HG02970 (cell line): ENCODE data around the gene RFPL1.
"Not testable (repeated sequence)": the region's sequence is repeated elsewhere in the genome, so short reads cannot be mapped to it uniquely, and the experiment has no call there.

Experiments
- ATAC-seq: cut with Tn5 transposase; IDR thresholded peaks from one replicate; pipeline ENCODE4 v1.9.1; 2021; ENCODE audit warnings: mild to moderate bottlenecking, moderate library complexity, moderate number of reproducible peaks; ENCODE audit not compliant: unreplicated experiment, low FRiP score

Gene RFPL1

DNA sequence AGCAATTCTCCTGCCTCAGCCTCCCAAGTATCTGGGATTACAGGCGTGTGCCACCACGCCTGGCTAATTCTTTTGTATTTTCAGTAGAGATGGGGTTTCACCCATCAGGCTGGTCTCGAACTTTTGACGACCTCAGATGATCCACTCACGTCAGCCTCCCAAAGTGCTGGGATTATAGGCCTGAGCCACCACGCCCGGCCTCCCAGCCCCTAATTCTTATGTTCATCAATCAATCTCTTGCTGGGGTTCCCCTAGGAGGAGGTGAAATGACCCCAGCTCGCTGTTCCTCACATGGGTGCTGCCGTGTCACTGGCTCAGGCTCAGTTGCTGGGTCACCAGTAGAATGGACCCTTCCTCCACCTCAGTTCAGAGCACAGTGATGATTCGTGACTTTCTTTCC, at the start of gene RFPL1:
Gene RFPL1, plus strand, starts transcription at position 301 of the 400 bp plus-strand sequence.
- not testable (repeated sequence) for ATAC-seq

DNA sequence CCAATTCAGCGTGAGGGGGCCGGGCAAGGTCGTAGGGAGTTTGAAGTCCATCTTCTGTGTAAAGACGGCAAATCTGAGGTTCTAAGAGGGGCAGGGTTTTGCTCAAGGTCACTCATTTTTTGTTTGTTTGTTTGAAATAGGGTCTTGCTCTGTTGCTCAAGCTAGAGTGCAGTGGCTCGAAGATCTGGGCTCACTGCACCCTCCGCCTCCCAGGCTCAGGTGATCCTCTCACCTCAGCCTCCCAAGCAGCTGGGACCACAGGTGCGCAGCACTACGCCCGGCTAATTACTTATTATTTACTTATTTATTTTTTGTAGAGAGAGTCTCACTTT, 49.7 kb upstream of the RFPL1 start:
- peak; percentile 7 for ATAC-seq

DNA sequence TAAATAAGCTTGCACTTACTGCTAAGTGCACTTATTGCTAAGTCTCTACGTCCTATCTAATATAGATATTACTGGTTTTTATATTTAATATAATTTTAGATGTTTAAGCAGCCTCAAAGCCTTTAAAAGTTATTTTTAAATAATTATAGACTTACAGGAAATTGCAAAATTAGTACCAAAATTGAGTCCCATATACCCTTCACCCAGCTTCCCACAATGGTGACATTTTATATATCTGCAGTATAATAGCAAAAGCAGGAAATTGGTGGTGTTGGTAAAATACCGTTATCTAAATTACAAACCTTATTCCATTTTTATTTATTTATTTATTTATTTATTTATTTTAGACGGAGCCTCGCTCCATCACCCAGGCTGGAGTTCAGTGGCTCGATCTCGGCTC, 48.1 kb upstream of the RFPL1 start:
- ATAC-seq = no peak

DNA sequence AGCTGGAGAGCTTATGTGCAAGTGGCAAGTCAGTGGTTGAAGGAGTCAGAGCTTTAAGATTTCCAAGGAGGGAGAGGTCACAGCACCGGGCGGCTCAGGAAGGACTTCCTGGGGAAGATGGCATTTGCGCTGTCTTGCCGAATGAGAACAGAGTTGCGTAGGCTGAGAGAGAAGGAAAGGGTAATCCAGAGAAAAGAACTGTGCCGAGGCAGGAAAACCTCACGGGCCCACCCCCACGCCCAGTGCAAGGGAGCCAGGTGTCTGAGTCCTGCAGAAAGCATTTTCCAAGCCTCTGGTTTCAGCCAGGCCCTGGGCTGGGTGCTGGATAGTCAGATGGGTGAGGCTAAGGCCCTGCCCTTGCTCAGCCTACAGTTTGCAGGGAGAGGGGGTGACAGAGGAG, 46.8 kb upstream of the RFPL1 start:
- no peak for ATAC-seq

DNA sequence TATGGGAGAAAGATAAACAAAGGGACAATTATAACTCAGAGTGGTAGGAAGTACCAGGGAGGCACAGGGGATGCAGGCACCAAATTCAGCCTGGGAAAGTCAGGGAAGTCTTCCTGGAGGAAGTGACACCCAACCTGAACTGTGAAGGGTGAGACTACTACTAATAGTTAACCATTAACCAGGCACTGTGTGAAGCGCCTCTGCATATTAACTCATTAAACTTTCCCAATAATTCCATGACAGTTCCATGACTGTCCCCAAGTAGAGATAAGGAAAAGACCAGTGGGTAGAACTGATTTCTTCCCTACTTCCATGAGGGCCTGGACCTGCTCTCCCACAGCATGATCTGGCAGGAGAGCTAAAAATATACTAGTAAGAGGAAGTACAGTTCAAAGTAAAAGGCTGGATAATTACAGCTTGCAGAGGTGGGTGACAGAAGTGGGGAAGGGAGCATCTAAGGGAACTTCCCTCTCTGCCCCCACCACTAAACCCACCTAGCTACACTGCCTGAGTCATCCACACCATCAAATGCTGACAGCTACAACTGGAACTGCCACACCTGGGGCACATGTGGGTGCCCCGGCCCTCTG, 45.3 kb upstream of the RFPL1 start:
- ATAC-seq = no peak

DNA sequence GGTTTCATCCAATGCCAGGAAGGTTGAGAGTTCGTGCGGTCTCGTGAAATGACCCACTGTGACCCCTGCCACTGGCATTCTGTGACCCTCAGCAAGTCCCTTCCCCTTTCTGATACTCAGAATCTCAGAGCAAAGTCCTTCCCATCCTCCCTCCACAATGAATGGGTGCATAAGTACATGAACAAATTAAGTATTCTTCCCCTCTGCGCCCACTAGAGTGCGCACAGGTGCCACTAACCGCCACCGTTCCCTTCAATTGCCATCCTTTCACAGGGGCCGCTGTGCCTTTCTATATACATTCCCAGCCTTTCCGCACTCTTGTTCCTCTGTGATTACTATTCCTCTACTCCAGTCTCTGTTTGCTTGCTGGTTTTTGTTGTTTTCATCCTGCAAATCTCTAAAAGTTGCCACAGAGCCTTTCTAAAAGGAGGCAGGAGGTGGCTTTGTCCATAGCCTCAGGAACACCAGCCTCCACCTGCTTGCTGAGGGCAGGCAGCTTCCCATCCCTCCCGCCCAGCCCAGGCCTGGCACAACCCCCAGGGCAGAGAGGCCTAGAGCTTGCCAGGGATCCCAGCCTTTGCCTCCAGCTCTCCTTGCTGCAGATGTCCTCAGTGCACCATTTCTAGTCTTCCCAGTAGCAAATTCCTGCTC, 43.3 kb upstream of the RFPL1 start:
- peak; percentile 60 for ATAC-seq

DNA sequence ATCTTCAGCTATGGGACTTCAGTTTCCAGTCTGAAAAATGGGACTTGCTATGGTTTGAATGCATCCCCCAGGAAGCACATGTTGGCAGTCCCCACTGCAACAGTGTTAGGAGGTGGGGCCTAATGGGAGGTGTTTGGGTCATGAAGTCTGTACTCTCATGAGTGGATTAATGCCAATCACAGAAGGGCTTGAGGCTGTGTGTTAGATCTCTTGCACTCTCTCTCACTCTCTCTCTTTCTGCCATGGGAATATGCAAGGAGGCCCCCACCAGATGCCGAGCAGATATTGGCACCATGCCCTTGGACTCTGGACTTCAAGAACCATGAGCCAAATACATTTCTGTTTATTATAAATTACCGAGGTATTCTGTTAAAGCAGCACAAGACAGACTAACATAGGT, 42.3 kb upstream of the RFPL1 start:
- no peak for ATAC-seq

DNA sequence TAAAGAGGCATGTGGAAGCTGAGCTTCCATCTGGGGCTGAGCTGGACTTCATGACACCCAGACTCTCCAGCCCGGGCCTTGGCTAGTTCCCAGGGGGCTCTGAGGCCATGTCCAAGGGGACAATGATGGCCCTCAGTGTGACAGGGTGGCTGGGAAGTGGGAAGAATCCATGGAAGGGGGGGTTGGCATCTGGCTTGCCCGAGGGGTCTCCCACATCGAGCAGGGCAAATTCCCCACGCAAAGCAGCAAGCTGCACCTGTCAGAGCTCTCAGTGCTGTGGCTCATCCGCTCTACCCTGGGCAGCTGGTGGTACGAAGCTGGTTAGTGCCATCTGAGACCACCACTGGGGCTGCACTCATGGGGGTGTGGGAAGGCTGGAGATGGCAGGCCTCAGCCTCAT, 40.6 kb upstream of the RFPL1 start:
- no peak for ATAC-seq

DNA sequence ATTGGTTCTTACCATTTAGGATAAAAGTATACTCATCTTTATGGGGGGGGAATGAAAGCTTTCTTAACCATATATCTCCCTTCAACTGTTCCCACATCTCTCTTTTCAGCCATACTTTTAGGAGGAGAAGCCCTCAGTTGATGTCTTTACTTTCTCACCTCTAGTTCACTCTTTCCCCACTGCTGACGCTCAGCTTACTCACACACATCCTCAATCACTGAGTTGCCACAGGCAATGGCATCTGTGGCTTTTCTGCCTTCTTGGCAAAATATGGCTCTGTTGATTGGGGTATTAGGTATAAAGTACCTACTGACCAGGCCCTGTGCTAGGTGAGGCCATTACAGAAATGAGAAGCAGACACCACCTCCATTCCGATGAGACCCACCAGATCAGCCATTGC, 37.8 kb upstream of the RFPL1 start:
- no peak for ATAC-seq

DNA sequence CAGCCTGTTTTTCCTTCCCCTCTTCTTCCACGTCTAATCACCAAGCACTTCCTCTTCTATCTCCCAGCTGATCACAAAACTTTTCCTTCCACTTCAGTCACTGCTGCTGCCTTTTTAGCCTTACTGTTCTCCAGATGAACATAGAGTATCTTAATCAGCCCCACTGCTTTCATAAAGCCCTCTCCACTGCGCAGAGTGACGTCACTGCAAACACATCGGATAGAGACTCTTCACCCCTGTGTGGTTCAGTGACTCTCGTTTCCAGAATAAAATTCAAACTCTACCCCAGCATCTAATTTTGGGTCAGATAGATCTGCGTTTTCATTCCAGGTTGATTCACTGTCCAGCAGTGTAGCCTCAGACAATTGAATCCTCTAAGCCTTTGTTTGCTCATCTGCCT, 36.8 kb upstream of the RFPL1 start:
- not testable (repeated sequence) for ATAC-seq

DNA sequence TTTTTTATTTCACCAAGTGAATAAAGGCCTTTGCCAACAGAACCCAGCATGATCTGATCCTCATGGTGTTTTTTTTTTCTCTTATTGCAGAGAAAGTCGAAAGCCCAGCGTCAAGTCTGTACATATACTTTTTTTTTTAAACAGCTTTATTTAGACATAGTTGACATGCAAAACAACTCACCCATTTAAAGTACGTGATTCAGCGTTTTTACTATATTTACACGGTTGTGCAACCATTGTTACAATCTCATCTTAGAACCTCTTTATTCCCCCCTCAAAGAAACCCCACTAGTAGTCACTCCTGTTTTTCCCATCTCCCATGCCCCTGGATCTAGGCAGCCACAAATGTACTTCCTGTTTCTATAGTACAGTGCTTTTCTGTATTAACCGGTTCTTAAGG, 29.4 kb upstream of the RFPL1 start:
- ATAC-seq = no peak

DNA sequence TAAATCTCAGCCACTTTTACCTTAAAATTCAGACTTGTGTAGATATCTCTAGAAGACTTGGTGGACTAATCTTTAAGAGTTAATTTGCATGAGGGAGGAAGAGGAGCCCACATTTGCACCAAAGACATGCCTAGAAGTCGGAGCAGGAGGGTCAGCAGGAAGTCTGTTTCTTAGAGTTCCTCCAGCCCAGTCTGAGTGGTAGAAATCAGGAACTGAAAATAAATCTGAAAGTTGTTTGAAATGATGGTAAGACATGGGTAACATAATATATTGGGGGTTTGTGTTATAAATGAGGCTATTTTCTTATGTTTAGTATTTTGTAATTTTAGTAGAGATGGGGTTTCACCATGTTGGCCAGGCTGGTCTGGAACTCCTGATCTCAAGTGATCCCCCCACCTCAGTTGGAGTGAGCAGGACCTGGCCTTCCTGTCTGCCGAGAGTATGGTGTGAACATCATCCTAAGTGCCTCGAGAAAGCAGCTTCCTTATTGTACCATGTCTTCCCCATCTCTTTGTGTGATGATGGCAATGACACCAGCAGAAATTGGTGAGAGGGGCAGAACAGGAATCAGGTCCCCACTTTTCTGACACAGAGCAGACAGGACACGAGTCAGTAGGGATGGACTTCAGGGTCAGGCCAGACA, 26.7 kb upstream of the RFPL1 start:
- ATAC-seq = not testable (repeated sequence)

DNA sequence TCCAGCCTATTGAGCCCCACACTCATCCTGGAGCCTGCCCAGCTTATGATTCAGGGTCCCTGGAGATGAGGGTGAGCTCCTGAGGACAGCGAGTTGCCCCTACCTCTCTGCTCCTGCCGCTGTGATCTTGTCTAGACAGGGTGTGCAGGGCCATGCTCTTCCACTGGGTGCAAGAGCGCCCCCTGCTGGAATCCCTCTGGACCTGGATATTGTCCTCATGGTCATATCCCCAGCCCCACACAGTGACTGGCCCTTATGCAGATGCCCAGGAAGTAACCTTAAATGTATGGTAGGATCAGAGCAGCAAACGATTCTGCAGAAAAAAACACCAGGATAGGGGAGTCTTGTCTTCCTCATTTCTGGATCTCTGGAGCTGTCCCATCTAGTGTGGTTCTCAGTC, 25.6 kb upstream of the RFPL1 start:
- ATAC-seq = not testable (repeated sequence)

DNA sequence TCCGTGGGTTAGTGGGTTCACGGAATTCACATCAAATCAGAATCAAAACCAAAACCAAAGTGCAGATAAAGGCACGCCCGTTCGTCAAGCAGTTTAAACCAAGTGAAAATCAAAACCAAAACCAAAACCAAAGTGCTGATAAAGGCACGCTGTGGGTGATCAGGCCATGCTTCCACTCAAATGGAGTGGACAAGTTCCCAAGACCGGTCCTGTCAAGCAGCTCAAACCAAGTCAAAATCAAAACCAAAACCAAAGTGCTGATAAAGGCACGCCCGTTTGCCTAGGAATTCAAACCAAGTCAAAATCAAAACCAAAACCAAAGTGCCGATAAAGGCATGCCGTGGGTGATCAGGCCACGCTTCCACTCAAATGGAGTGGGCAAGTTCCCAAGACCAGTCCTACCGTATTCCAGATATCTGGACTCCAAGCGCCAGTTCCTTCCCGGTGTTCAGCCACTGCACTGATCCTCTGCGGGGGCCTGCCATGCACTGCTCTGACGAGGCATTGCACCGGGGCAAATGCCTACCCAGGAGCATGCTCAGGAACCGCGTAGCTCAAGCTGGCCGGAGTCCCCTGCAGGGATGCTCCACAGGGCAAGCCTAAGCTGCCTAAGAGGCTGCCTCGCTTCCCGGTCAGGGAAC, 23.3 kb upstream of the RFPL1 start:
- ATAC-seq = not testable (repeated sequence)

DNA sequence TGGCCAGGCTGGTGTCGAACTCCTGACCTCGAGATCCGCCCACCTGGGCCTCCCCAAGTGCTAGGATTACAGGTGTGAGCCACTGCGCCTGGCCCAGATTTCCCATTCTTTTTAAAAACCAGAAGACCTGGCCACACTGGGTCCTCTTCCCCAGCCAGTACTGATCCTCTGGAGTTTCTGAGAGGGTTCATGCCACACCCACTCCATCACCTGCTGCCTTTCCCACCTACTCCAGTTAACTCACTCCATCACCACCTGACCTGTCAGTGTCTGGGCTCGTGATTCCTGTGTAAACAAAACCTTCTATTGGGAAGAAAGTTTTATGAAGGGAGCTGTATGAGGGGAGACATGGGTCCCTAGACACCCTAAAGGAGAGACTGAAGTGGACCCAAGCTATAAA, 19.7 kb upstream of the RFPL1 start:
- not testable (repeated sequence) for ATAC-seq

DNA sequence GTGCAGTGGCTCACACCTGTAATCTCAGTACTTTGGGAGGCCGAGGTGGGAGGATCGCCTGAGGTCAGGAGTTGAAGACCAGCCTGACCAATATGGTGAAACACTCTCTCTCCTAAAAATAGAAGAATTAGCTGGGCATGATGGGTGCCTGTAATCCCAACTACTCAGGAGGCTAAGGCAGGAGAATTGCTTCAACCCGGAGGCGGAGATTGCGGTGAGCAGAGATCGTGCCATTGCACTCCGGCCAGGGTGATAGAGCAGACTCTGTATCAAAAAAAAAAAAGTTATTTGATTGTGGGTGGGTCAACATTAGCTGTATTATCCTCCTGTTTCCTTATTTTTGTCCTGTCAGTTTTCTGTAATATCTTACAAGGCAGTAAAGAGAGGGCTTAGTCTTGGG, 11.9 kb upstream of the RFPL1 start:
- ATAC-seq = no peak

DNA sequence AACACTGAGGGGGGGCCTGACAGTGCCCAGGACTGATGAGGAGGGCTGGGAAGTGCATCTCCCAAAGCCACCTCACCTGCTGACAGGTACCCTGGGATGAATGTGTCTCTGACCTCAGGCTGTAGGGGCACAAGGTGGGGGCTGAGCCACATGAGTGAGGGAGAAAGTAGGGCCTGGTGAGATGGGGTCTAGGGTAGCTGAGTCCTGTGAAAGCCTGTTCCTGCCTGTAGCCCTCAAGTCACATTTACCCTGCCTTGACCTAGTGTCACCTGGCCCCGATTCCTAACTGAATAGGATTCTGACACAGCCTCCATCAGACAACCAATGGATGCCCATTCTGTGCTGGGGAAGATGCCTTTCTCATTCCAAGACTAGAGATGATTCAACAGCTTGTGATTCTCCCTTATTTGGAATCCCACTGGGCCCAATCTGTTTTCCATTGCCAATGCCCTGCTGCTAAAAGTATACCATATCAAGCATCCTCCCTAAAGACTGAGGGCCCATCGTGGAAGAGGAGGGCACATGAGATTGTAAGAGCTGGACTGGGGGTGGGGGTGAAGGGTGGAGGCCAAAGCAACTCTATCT, 11.1 kb upstream of the RFPL1 start:
- ATAC-seq = no peak

DNA sequence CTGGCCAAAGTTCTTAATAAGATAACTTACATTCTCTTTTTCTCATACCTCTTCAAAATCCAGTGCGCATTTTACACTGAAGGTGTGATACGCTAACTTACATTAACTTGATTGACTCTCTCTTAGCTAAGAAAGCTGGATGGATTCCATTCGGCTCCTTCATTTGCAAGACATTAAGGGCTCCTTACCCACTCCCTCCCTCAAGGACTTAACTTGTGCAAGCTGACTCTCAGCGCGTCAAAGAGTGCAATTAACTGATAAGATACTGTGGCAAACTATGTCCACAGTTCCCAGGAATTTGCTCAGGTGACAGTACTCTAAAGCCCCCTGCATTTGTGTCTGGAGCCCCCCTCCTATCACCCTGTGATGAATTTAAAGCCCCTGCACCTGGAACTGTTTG, 6.4 kb upstream of the RFPL1 start:
- no peak for ATAC-seq

DNA sequence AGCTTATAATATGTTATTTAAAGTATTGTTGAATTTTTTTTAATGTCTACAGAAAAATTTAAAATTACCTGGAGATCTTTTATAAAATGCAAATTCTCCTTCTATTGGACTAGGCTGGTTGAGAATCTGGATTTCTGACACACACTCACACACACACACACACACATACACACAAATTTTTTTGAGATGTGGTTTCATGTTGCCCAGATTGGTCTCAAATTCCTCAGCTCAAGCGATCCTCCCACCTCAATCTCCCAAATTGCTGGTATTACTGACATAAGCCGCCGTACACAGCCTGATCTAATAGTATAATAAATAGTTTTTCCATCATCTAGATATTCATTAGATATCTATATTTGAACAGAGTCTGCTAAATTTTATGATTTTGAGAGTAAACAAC, 4.5 kb upstream of the RFPL1 start:
- ATAC-seq = no peak

DNA sequence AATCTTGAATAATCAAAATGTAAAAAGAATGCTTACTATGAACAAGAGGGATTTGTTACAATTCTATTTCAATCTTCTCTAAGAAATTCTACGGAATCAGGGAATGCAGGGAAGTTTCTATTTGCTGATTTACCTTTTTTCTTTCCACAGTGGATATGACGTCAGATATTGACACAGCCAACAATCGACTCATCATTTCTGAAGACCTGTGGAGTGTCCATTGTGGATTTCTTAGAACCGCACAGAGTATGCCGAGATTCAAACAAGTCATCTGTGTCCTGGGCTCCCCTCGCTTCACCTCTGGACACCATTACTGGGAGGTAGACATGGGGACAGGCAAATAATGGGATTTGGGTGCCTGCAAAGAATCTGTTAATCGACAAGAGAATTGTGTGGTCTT, 4.1 kb upstream of the RFPL1 start:
- no peak for ATAC-seq
